Neuronal stem cell (in vitro differentiated cells): ENCODE measurements around the gene TRIM52.
A peak's percentile ranks its signal among the peaks of the same experiment; 100 is the strongest.

Experiments
- DNase-seq: peaks from one replicate; pipeline ENCODE4 v3.0.0-alpha.2; 2013; ENCODE audit warnings: low spot score
- H2AFZ ChIP-seq: one replicate; pipeline ENCODE4 v1.6.1; 2013; ENCODE audit warnings: mild to moderate bottlenecking, low read length, inconsistent platforms
- H2AK5ac ChIP-seq: 2 replicates; pipeline ENCODE4 v1.6.1; 2013; ENCODE audit warnings: low read depth, mild to moderate bottlenecking, inconsistent platforms, low read length, moderate library complexity, mixed read lengths
- H2BK120ac ChIP-seq: 2 replicates; pipeline ENCODE4 v1.6.1; 2013; ENCODE audit warnings: low read depth, mild to moderate bottlenecking, inconsistent platforms, low read length, moderate library complexity, mixed read lengths
- H2BK12ac ChIP-seq: one replicate; pipeline ENCODE4 v1.6.1; 2013; ENCODE audit warnings: low read length, inconsistent platforms
- H2BK15ac ChIP-seq: 2 replicates; pipeline ENCODE4 v1.6.1; 2013; ENCODE audit warnings: mild to moderate bottlenecking, low read length, inconsistent platforms, mixed read lengths
- H2BK5ac ChIP-seq: one replicate; pipeline ENCODE4 v1.6.1; 2013; ENCODE audit warnings: inconsistent platforms, mild to moderate bottlenecking, low read length, moderate library complexity
- H3K14ac ChIP-seq: one replicate; pipeline ENCODE4 v1.6.1; 2013; ENCODE audit warnings: low read length, inconsistent platforms
- H3K18ac ChIP-seq: 2 replicates; pipeline ENCODE4 v1.6.1; 2013; ENCODE audit warnings: low read length, inconsistent platforms
- H3K23ac ChIP-seq: 2 replicates; pipeline ENCODE4 v1.6.1; 2013; ENCODE audit warnings: low read depth, mild to moderate bottlenecking, mixed read lengths, low read length, inconsistent platforms; ENCODE audit not compliant: poor library complexity
- H3K27ac ChIP-seq: replicated peaks from 3 replicates; pipeline ENCODE4 v1.5.1; 2013; ENCODE audit warnings: low read length, inconsistent platforms
- H3K27me3 ChIP-seq, 3 experiments: 2 replicates each; pipeline ENCODE4 v1.6.1; 2013; ENCODE audit warnings: low read length in 3 of 3, mild to moderate bottlenecking in 2 of 3, inconsistent platforms in 1 of 3, low read depth in 1 of 3, mixed read lengths in 1 of 3, moderate library complexity in 1 of 3; ENCODE audit not compliant: control insufficient read depth in 3 of 3, insufficient read depth in 3 of 3
- H3K36me3 ChIP-seq, 2 donors: replicated peaks in 1 of 2; 2 replicates each; pipeline ENCODE4 v1.6.1; 2013; ENCODE audit warnings: low read length in 2 of 2; ENCODE audit not compliant: control insufficient read depth in 2 of 2, insufficient read depth in 2 of 2
- H3K4ac ChIP-seq: 2 replicates; pipeline ENCODE4 v1.6.1; 2013; ENCODE audit warnings: inconsistent platforms, mild to moderate bottlenecking, low read length, moderate library complexity
- H3K4me1 ChIP-seq, 2 donors: 1 replicate in 1 of 2; 2 replicates in 1 of 2; pipeline ENCODE4 v1.6.1; 2013; ENCODE audit warnings: low read length in 2 of 2, low read depth in 1 of 2; ENCODE audit not compliant: control insufficient read depth in 2 of 2, insufficient read depth in 1 of 2
- H3K4me2 ChIP-seq: one replicate; pipeline ENCODE4 v1.6.1; 2013; ENCODE audit warnings: mild to moderate bottlenecking, low read length, inconsistent platforms; ENCODE audit not compliant: insufficient read depth, poor library complexity, severe bottlenecking
- H3K4me3 ChIP-seq, 2 donors: 2 replicates each; pipeline ENCODE4 v1.5.1; 2013; ENCODE audit warnings: low read length in 2 of 2, mild to moderate bottlenecking in 2 of 2, inconsistent platforms in 1 of 2, moderate library complexity in 1 of 2
- H3K79me1 ChIP-seq: one replicate; pipeline ENCODE4 v1.6.1; 2013; ENCODE audit warnings: low read depth, mild to moderate bottlenecking, inconsistent platforms, low read length, moderate library complexity
- H3K9ac ChIP-seq: one replicate; pipeline ENCODE4 v1.6.1; 2013; ENCODE audit warnings: mild to moderate bottlenecking, low read depth, low read length, inconsistent platforms; ENCODE audit not compliant: poor library complexity
- H3K9me3 ChIP-seq, 2 donors: replicated peaks in 1 of 2; 2 replicates each; pipeline versions ENCODE3 to v1.6.1; 2013; ENCODE audit warnings: low read length in 2 of 2, mild to moderate bottlenecking in 2 of 2, inconsistent platforms in 1 of 2, low read depth in 1 of 2, mixed read lengths in 1 of 2, moderate library complexity in 1 of 2; ENCODE audit not compliant: control insufficient read depth in 2 of 2, insufficient read depth in 1 of 2
- H4K8ac ChIP-seq: one replicate; pipeline ENCODE4 v1.6.1; 2013; ENCODE audit warnings: low read depth, mild to moderate bottlenecking, inconsistent platforms, low read length, moderate library complexity
- H4K91ac ChIP-seq: one replicate; pipeline ENCODE4 v1.6.1; 2013; ENCODE audit warnings: low read length, low read depth, mild to moderate bottlenecking, inconsistent platforms; ENCODE audit not compliant: poor library complexity
- WGBS, 2 donors: extraction: QIAGEN DNeasy Blood & Tissue Kit; methylation state at CpG; one replicate each; pipeline ENCODE4 v1.1.7; 2013; ENCODE audit warnings: missing lambda C conversion rate in 2 of 2, mixed read lengths in 1 of 2; ENCODE audit not compliant: insufficient read length in 2 of 2, insufficient replicate concordance in 1 of 2; ENCODE audit errors: extremely low coverage in 2 of 2; 5-methylcytosine and 5-hydroxymethylcytosine counted together

TRIM52 gene

GRCh38 chr5:181235323-181235688 is 25.6 kb downstream of the TRIM52 start:
- H3K4ac ChIP-seq, result no peak overlapping the region
- H3K36me3 ChIP-seq, result peaks cover 66 to 98% of the 10 kb centered on the region in 2 donors
- H3K4me3 ChIP-seq, result no peak overlapping the region
- H3K79me1 ChIP-seq, result peaks cover 14% of the 10 kb centered on the region
- no peak for DNase-seq
- H3K23ac ChIP-seq, result no peak overlapping the region
- no peak overlapping the region for H4K91ac ChIP-seq
- no peak overlapping the region for H2BK120ac ChIP-seq
- H3K4me2 ChIP-seq, result no peak overlapping the region
- H2BK12ac ChIP-seq, result no peak overlapping the region
- no CpG with 5 or more reads among the region's 5 CpGs for WGBS, 2 donors
- no peak overlapping the region for H4K8ac ChIP-seq
- no peaks in the 10 kb centered on the region for H3K9me3 ChIP-seq
- H3K4me1 ChIP-seq, result peaks cover 0 to 2% of the 10 kb centered on the region in 2 donors
- H2AFZ ChIP-seq, result no peak overlapping the region
- no peak overlapping the region for H2BK15ac ChIP-seq
- no peaks in the 10 kb centered on the region for H3K27me3 ChIP-seq
- no peak overlapping the region for H2BK5ac ChIP-seq
- no peak overlapping the region for H3K18ac ChIP-seq
- no peak overlapping the region for H3K9ac ChIP-seq
- H3K14ac ChIP-seq, result no peak overlapping the region
- H2AK5ac ChIP-seq, result no peak overlapping the region
- no peak overlapping the region for H3K27ac ChIP-seq

- WGBS, 2 donors, result no CpG with 5 or more reads among the region's 22 CpGs
Measured at GRCh38 chr5:181234455-181235306, 26.3 kb downstream of the TRIM52 start.

GRCh38 chr5:181233801-181234454 is 27.0 kb downstream of the TRIM52 start:
- H3K27ac ChIP-seq, result no peak overlapping the region
- H3K27me3 ChIP-seq, result no peaks in the 10 kb centered on the region
- peak overlapping the region; percentile 45 for H3K9ac ChIP-seq

More at GRCh38 chr5:181234455-181235306, 26.3 kb downstream of the TRIM52 start:
- Histone ChIP-seq H3K9me3 (no peaks in the 10 kb centered on the region), H3K4me3 (no peak overlapping the region), H2BK12ac (no peak overlapping the region), H2AK5ac (no peak overlapping the region), H2BK120ac (no peak overlapping the region), H2AFZ (no peak overlapping the region), H3K23ac (no peak overlapping the region), H3K36me3 (peaks cover 64 to 97% of the 10 kb centered on the region in 2 donors), H3K4me1 (peaks cover 0 to 2% of the 10 kb centered on the region in 2 donors), H3K27ac (no peak overlapping the region), H2BK15ac (no peak overlapping the region), H3K4me2 (no peak overlapping the region), H3K18ac (no peak overlapping the region), H3K9ac (no peak overlapping the region), H3K79me1 (peaks cover 14% of the 10 kb centered on the region), H2BK5ac (no peak overlapping the region), H4K8ac (no peak overlapping the region), H3K4ac (no peak overlapping the region), H4K91ac (no peak overlapping the region), H3K27me3 (no peaks in the 10 kb centered on the region), H3K14ac (no peak overlapping the region)
- DNase-seq, result no peak

GRCh38 chr5:181233088-181233800 is 27.7 kb downstream of the TRIM52 start:
- H3K14ac ChIP-seq, result no peak overlapping the region
- no peak overlapping the region for H2AK5ac ChIP-seq
- H3K79me1 ChIP-seq, result peaks cover 10% of the 10 kb centered on the region
- no peak overlapping the region for H4K91ac ChIP-seq
- H3K36me3 ChIP-seq, result peaks cover 54 to 97% of the 10 kb centered on the region in 2 donors
- no CpG with 5 or more reads among the region's 16 CpGs for WGBS, 2 donors
- no peak overlapping the region for H3K27ac ChIP-seq
- H3K4me1 ChIP-seq, result peaks cover 0 to 2% of the 10 kb centered on the region in 2 donors
- H3K4ac ChIP-seq, result no peak overlapping the region
- H2BK120ac ChIP-seq, result no peak overlapping the region
- H2AFZ ChIP-seq, result no peak overlapping the region
- H3K4me3 ChIP-seq, result no peak overlapping the region
- H2BK12ac ChIP-seq, result no peak overlapping the region
- no peaks in the 10 kb centered on the region for H3K27me3 ChIP-seq
- no peak overlapping the region for H3K23ac ChIP-seq
- H2BK15ac ChIP-seq, result no peak overlapping the region
- H3K4me2 ChIP-seq, result no peak overlapping the region
- H3K9me3 ChIP-seq, result no peaks in the 10 kb centered on the region
- H3K18ac ChIP-seq, result no peak overlapping the region
- H4K8ac ChIP-seq, result no peak overlapping the region
- H3K9ac ChIP-seq, result no peak overlapping the region
- no peak for DNase-seq
- no peak overlapping the region for H2BK5ac ChIP-seq

More at GRCh38 chr5:181233801-181234454, 27.0 kb downstream of the TRIM52 start:
- no peak for DNase-seq
- no CpG with 5 or more reads among the region's 24 CpGs for WGBS, 2 donors
- Histone ChIP-seq H3K4me1 (peaks cover 0 to 2% of the 10 kb centered on the region in 2 donors), H2AK5ac (no peak overlapping the region), H2BK120ac (no peak overlapping the region), H2AFZ (no peak overlapping the region), H3K14ac (no peak overlapping the region), H2BK12ac (no peak overlapping the region), H4K91ac (no peak overlapping the region), H3K36me3 (peaks cover 59 to 97% of the 10 kb centered on the region in 2 donors), H2BK5ac (no peak overlapping the region), H3K79me1 (peaks cover 10% of the 10 kb centered on the region), H3K4me2 (no peak overlapping the region), H3K4me3 (no peak overlapping the region), H3K9me3 (no peaks in the 10 kb centered on the region), H3K4ac (no peak overlapping the region), H3K18ac (no peak overlapping the region), H3K23ac (no peak overlapping the region), H2BK15ac (no peak overlapping the region), H4K8ac (no peak overlapping the region)
